Trophoblast cell (in vitro differentiated cells and primary cell): Measurements from ENCODE around the gene CDC42SE2.
"Not testable (repeated sequence)": the region's sequence is repeated elsewhere in the genome, so short reads cannot be mapped to it uniquely, and the experiment has no call there.

ENCODE experiments used
- DNase-seq, 2 donors: peaks; one replicate each; pipeline ENCODE4 v3.0.0-alpha.2; 2016
- H2AFZ ChIP-seq: 2 replicates; pipeline ENCODE4 v1.6.1; 2013; ENCODE audit warnings: low read length, moderate library complexity, mild to moderate bottlenecking; ENCODE audit not compliant: insufficient read depth, poor library complexity
- H2AK5ac ChIP-seq: 2 replicates; pipeline ENCODE4 v1.6.1; 2013; ENCODE audit warnings: mild to moderate bottlenecking, low read length
- H2BK120ac ChIP-seq: 2 replicates; pipeline ENCODE4 v1.6.1; 2013; ENCODE audit warnings: low read length, mild to moderate bottlenecking, moderate library complexity; ENCODE audit not compliant: insufficient read depth, poor library complexity
- H2BK12ac ChIP-seq: 2 replicates; pipeline ENCODE4 v1.6.1; 2013; ENCODE audit warnings: mild to moderate bottlenecking, low read length, moderate library complexity
- H2BK5ac ChIP-seq: 2 replicates; pipeline ENCODE4 v1.6.1; 2013; ENCODE audit warnings: low read length, low read depth, moderate library complexity, mild to moderate bottlenecking; ENCODE audit not compliant: poor library complexity
- H3K14ac ChIP-seq: 2 replicates; pipeline ENCODE4 v1.6.1; 2013; ENCODE audit warnings: mild to moderate bottlenecking, low read length
- H3K18ac ChIP-seq: 2 replicates; pipeline ENCODE4 v1.6.1; 2013; ENCODE audit warnings: mild to moderate bottlenecking, low read length
- H3K23ac ChIP-seq: 2 replicates; pipeline ENCODE4 v1.6.1; 2013; ENCODE audit warnings: low read length
- H3K27ac ChIP-seq: 2 replicates; pipeline ENCODE4 v1.5.1; 2013; ENCODE audit warnings: low read depth, mild to moderate bottlenecking, inconsistent platforms, low read length, moderate library complexity
- H3K27me3 ChIP-seq: 2 replicates; pipeline ENCODE4 v1.6.1; 2013; ENCODE audit warnings: inconsistent platforms, mild to moderate bottlenecking, low read length, moderate library complexity; ENCODE audit not compliant: insufficient read depth
- H3K36me3 ChIP-seq, 2 experiments: 1 replicate in 1 of 2; 2 replicates in 1 of 2; pipeline ENCODE4 v1.6.1; 2013; ENCODE audit warnings: low read length in 2 of 2, mild to moderate bottlenecking in 2 of 2, moderate library complexity in 1 of 2; ENCODE audit not compliant: insufficient read depth in 2 of 2, control insufficient read depth in 1 of 2
- H3K4ac ChIP-seq: 2 replicates; pipeline ENCODE4 v1.6.1; 2013; ENCODE audit warnings: low read depth, mild to moderate bottlenecking, low read length, moderate library complexity
- H3K4me1 ChIP-seq, 2 experiments: 1 replicate in 1 of 2; 2 replicates in 1 of 2; pipeline ENCODE4 v1.6.1; 2013; ENCODE audit warnings: low read length in 2 of 2, mild to moderate bottlenecking in 2 of 2, moderate library complexity in 1 of 2; ENCODE audit not compliant: insufficient read depth in 2 of 2, control insufficient read depth in 1 of 2
- H3K4me2 ChIP-seq: 2 replicates; pipeline ENCODE4 v1.6.1; 2013; ENCODE audit warnings: inconsistent platforms, mild to moderate bottlenecking, low read length, moderate library complexity
- H3K4me3 ChIP-seq: 2 replicates; pipeline ENCODE4 v1.5.1; 2013; ENCODE audit warnings: mild to moderate bottlenecking, low read depth, low read length, inconsistent platforms
- H3K79me1 ChIP-seq: one replicate; pipeline ENCODE4 v1.6.1; 2013; ENCODE audit warnings: low read length
- H3K79me2 ChIP-seq: 2 replicates; pipeline ENCODE4 v1.6.1; 2013; ENCODE audit warnings: low read length, mild to moderate bottlenecking; ENCODE audit not compliant: control insufficient read depth, insufficient read depth, poor library complexity
- H3K9ac ChIP-seq: 2 replicates; pipeline ENCODE4 v1.6.1; 2013; ENCODE audit warnings: mild to moderate bottlenecking, low read length
- H3K9me3 ChIP-seq: 2 replicates; pipeline ENCODE4 v1.6.1; 2013; ENCODE audit warnings: low read depth, mild to moderate bottlenecking, control low read depth, inconsistent platforms, low read length; ENCODE audit not compliant: insufficient read depth
- H4K12ac ChIP-seq: 2 replicates; pipeline ENCODE4 v1.6.1; 2013; ENCODE audit warnings: low read depth, mild to moderate bottlenecking, low read length, moderate library complexity
- H4K8ac ChIP-seq: 2 replicates; pipeline ENCODE4 v1.6.1; 2013; ENCODE audit warnings: low read depth, mild to moderate bottlenecking, low read length, moderate library complexity
- H4K91ac ChIP-seq: one replicate; pipeline ENCODE4 v1.6.1; 2013; ENCODE audit warnings: low read depth, mild to moderate bottlenecking, low read length, moderate library complexity
- WGBS: extraction: QIAGEN DNeasy Blood & Tissue Kit; methylation state at CpG from one replicate; pipeline ENCODE4 v1.1.7; 2013; ENCODE audit warnings: missing lambda C conversion rate; ENCODE audit not compliant: insufficient read length, insufficient coverage; ENCODE audit errors: extremely low coverage; 5-methylcytosine and 5-hydroxymethylcytosine counted together

Gene CDC42SE2

GRCh38 chr5:131250751-131251475, 12.9 kb upstream of the CDC42SE2 start:
- Histone ChIP-seq H4K8ac (no peak overlapping the region), H3K23ac (no peak overlapping the region), H3K14ac (no peak overlapping the region), H2BK5ac (no peak overlapping the region), H3K36me3 (no peaks in the 10 kb centered on the region), H3K9ac (no peak overlapping the region), H3K27ac (no peak overlapping the region), H4K12ac (no peak overlapping the region), H3K4me1 (no peaks in the 10 kb centered on the region), H2BK120ac (no peak overlapping the region), H2BK12ac (no peak overlapping the region), H3K4me2 (no peak overlapping the region), H3K27me3 (no peaks in the 10 kb centered on the region), H2AFZ (no peak overlapping the region), H3K4me3 (no peak overlapping the region), H3K79me2 (no peaks in the 10 kb centered on the region), H4K91ac (no peak overlapping the region), H2AK5ac (no peak overlapping the region), H3K79me1 (no peaks in the 10 kb centered on the region), H3K9me3 (peaks cover 1% of the 10 kb centered on the region), H3K18ac (no peak overlapping the region), H3K4ac (no peak overlapping the region)
- no CpG with 5 or more reads among the region's 3 CpGs for WGBS
- no peak for DNase-seq

DNA sequence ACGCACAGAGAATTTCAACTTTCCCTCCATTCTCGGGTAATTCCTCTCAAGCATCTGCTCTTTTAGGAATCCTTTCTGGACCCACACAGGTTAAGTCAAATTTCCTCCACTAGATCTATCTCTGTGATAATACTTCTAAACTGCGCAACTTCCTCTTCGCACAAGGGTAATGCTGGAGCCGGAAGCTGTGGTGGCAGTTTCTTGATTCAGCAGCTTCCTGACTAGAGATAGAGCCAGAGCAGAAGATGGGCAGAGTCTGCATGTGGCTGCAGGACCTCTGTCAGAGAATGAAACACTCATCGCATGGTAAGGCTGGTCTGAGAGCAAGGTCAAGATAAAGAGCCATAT, 11.1 kb upstream of the CDC42SE2 start:
- no CpG with 5 or more reads among the region's 6 CpGs for WGBS

GRCh38 chr5:131254025-131254424, 9.8 kb upstream of the CDC42SE2 start:
- not testable (repeated sequence) for H2BK5ac ChIP-seq, H4K12ac ChIP-seq, H3K14ac ChIP-seq, H3K27me3 ChIP-seq, H3K27ac ChIP-seq, H2BK12ac ChIP-seq, H3K4ac ChIP-seq, H3K79me2 ChIP-seq, H3K9ac ChIP-seq, H3K4me2 ChIP-seq, H4K91ac ChIP-seq, H2AK5ac ChIP-seq, H3K4me1 ChIP-seq, H3K23ac ChIP-seq, H3K79me1 ChIP-seq, H2BK120ac ChIP-seq, H2AFZ ChIP-seq, H3K9me3 ChIP-seq, H4K8ac ChIP-seq, H3K18ac ChIP-seq, H3K36me3 ChIP-seq, H3K4me3 ChIP-seq
- WGBS = no CpG with 5 or more reads among the region's 10 CpGs
- DNase-seq = peak in 1 of 2 donors; percentile 26

More for the DNA sequence above, 11.1 kb upstream of the CDC42SE2 start:
- H4K91ac ChIP-seq = no peak overlapping the region
- H3K79me2 ChIP-seq = no peaks in the 10 kb centered on the region
- no peak overlapping the region for H2BK5ac ChIP-seq
- DNase-seq = peak; percentile 80 to 98
- no peak overlapping the region for H4K8ac ChIP-seq
- no peak overlapping the region for H3K4me3 ChIP-seq
- no peaks in the 10 kb centered on the region for H3K27me3 ChIP-seq
- H3K14ac ChIP-seq = no peak overlapping the region
- H3K4me2 ChIP-seq = no peak overlapping the region
- H4K12ac ChIP-seq = no peak overlapping the region
- H3K18ac ChIP-seq = no peak overlapping the region
- H3K23ac ChIP-seq = no peak overlapping the region
- no peaks in the 10 kb centered on the region for H3K36me3 ChIP-seq
- H3K79me1 ChIP-seq = no peaks in the 10 kb centered on the region
- H3K4me1 ChIP-seq = peaks cover 2% of the 10 kb centered on the region in 2 experiments
- H3K27ac ChIP-seq = no peak overlapping the region
- H3K9me3 ChIP-seq = no peaks in the 10 kb centered on the region
- H3K4ac ChIP-seq = no peak overlapping the region
- H2AFZ ChIP-seq = no peak overlapping the region
- no peak overlapping the region for H2BK120ac ChIP-seq
- no peak overlapping the region for H2AK5ac ChIP-seq
- H3K9ac ChIP-seq = no peak overlapping the region
- H2BK12ac ChIP-seq = no peak overlapping the region

DNA sequence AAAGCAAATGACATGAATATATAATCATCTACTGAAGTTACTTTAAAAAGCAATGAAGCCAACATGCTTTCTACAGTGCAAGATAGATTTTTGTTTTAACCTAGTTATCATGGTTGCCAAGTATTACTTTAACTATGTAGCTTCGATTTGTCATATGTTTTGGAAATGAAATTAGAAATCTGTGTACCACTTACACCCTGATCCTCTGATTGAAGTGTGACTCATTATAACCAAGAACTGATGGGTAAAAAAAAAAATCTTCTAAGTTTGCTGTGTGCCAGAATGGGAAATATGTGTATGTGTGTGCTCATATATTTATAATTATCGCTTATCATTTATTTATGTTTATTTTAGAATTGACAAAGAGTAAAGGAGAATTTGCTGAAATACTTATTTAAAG, 9.1 kb upstream of the CDC42SE2 start:
- Histone ChIP-seq H4K91ac (no peak overlapping the region), H3K4me3 (no peak overlapping the region), H3K27me3 (no peaks in the 10 kb centered on the region), H2BK120ac (no peak overlapping the region), H3K36me3 (no peaks in the 10 kb centered on the region), H4K12ac (no peak overlapping the region), H3K27ac (no peak overlapping the region), H3K79me1 (no peaks in the 10 kb centered on the region), H3K79me2 (no peaks in the 10 kb centered on the region), H2AK5ac (no peak overlapping the region), H3K9me3 (no peaks in the 10 kb centered on the region), H2BK12ac (no peak overlapping the region), H3K4me1 (peaks cover 2 to 4% of the 10 kb centered on the region in 2 experiments), H3K4ac (no peak overlapping the region), H2AFZ (no peak overlapping the region), H3K4me2 (no peak overlapping the region), H3K18ac (no peak overlapping the region), H3K9ac (no peak overlapping the region), H4K8ac (no peak overlapping the region), H3K23ac (no peak overlapping the region), H3K14ac (no peak overlapping the region), H2BK5ac (no peak overlapping the region)
- WGBS = no CpG with 5 or more reads among the region's 2 CpGs
- DNase-seq = no peak
